IPS DF 19.7 (cell line): Measurements from ENCODE around the gene ODAD2.
"Not testable (repeated sequence)": the region's sequence is repeated elsewhere in the genome, so short reads cannot be mapped to it uniquely, and the experiment has no call there.

ENCODE experiments used
- DNase-seq: peaks from one replicate; pipeline ENCODE4 v3.0.0-alpha.2; 2013; ENCODE audit warnings: low read depth, low spot score

ODAD2 gene

GRCh38 chr10:27998954-27999275 is at the start of gene ODAD2:
Gene ODAD2 (minus strand): TSS chr10:27999079. CDS start chr10:27995142, 3,937 bp downstream.
- no peak for DNase-seq

- no peak for DNase-seq
Observed at GRCh38 chr10:28047061-28047460, 48.2 kb upstream of the ODAD2 start.

- DNase-seq: no peak
Observed at GRCh38 chr10:28046579-28046978, 47.7 kb upstream of the ODAD2 start.

DNA sequence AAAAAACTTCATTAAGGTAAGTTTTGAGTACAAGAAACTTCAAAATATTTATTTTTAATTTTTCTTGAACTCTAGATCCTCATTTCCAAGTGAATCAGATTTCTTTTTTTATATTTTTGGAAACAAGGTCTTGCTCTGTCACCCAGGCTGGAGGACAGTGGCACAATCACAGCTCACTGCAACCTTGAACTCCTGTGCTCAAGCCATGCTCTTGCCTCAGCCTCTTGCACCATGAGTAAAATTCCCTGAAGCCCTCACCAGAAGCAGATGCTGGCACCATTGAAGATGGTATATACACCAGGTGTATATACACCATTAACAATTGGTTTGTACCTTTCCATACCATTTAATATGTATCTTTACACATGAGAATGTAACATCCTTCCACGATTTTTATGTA is 45.1 kb upstream of the ODAD2 start:
- DNase-seq: no peak

- DNase-seq: no peak
Observed at GRCh38 chr10:28036587-28036986, 37.7 kb upstream of the ODAD2 start.

- no peak for DNase-seq
Observed at GRCh38 chr10:28020993-28021982, 22.4 kb upstream of the ODAD2 start.

- DNase-seq: no peak
Observed at GRCh38 chr10:28020080-28020860, 21.4 kb upstream of the ODAD2 start.

- DNase-seq: no peak
Observed at GRCh38 chr10:28014651-28015050, 15.8 kb upstream of the ODAD2 start.

GRCh38 chr10:28012990-28013515 is 14.2 kb upstream of the ODAD2 start:
- DNase-seq: no peak

- DNase-seq: no peak
Observed at GRCh38 chr10:28010821-28011220, 11.9 kb upstream of the ODAD2 start.

- DNase-seq: no peak
Observed at GRCh38 chr10:28008054-28008453, 9.2 kb upstream of the ODAD2 start.

GRCh38 chr10:28001353-28001752 is 2.5 kb upstream of the ODAD2 start:
- no peak for DNase-seq

- DNase-seq: peak; percentile 35
Observed at GRCh38 chr10:27998178-27998953, 513 bp downstream of the ODAD2 start.

- no peak for DNase-seq
Observed at GRCh38 chr10:27997865-27998177, 1.1 kb downstream of the ODAD2 start.

GRCh38 chr10:27995311-27995710 is 3.6 kb downstream of the ODAD2 start:
- DNase-seq: no peak

DNA sequence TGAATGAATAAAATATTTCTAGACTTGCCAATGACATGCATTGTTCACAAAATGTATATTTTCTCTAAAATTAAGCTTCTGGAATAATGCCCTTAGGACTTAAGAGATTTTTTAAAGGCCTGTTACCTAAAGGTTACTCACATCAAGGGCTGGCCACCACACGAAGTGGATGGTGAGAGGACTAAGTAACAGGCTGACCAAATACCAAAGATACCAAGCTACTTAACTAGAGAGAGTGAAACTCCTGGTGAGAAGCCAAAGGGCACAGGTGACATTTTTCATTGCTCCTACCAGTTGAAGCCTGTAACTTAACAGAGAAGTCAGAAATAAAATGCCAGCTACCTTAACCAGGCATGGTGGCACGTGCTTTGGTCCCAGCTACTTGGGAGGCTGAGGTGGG is 9.5 kb downstream of the ODAD2 start:
- not testable (repeated sequence) for DNase-seq

DNA sequence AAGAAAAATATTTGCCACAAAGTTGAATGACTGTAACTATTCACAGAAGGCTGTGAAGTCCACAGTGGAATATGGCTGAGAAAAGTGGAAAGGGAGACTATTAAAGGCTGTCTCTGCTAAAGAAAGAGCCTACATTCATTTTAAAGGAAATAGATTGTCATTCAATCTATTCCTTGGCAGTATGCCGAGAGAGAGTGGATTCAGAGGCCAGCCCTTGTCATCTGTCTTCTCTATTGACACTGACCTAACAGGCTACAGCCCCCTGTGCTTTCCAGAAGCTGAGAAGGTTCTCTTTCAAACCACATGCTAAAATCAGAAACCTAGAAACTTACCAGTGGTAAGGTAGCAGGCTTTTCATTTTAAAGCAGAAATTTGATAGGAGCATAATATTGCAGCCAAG is 12.1 kb downstream of the ODAD2 start:
- DNase-seq: no peak

DNA sequence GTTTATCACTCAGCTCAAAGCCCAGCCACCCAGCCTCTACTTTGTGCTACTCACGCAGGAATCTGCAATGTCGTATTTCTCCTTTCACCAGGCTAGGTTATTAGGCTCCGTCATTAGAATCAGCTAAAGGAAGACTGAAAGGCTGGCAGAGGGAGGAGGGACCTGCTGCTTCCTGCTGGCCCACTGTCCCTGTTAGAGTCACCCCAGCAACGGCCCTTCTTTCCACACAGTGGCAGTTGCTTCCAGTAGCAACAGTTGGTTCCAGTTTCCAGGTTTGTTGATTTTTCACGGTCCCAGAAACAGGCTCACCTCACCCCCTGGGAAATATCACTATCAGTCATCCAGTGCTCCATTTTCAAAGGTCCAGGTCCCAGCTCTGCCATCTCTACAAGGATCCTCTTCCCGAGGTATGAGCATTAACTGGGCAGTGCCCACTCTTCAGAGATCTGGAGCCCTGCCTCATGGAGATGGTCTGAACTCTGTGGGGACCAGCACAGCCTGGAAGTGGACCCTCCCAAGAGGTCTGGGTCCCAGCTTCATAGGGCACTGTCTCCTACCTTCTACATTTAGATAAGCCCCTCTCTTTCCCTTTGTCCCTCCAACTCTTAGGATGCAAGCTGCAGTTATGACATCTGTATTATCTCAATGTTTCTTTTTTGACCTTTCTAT is 15.9 kb downstream of the ODAD2 start:
- DNase-seq: no peak

DNA sequence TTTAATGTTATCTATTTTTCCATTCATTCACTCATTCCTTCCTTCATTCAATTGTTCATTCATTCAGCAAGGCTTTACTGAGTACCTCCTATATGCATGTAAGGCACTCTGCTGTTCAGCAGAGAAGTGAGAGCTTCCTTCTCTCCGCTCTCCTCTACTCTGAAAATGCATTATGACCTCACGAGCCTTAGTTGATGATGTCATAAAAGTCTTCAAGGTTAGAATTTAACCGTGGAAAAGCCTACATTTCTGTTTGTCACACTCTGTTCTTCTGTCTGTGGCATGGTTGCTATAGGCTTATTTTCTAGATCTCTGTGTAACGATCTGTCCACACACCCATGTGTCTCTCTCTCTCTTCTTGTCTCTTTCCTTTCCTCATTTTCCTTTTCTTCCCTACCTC is 17.1 kb downstream of the ODAD2 start:
- no peak for DNase-seq

GRCh38 chr10:27970795-27971194 is 28.1 kb downstream of the ODAD2 start:
- DNase-seq: not testable (repeated sequence)

- not testable (repeated sequence) for DNase-seq
Observed at GRCh38 chr10:27969931-27970330, 28.9 kb downstream of the ODAD2 start.
